B cell (primary cell): Measurements from ENCODE around the gene KIFBP. TPM values are rescaled to one million over a fixed set of nuclear protein-coding genes. Genes with fewer than 3 reads are reported as not detected.

ENCODE experiments used
- ATAC-seq: fragments of 200-7000 bp; cut with Tn5 transposase; one replicate; pipeline ENCODE4 v1.10.0; 2021; ENCODE audit warnings: low read depth, mild to moderate bottlenecking, moderate number of reproducible peaks, moderate library complexity
- CTCF ChIA-PET: fragments of 350-600 bp; sonication (Branson Sonifier 250); formaldehyde crosslinking; loops from one replicate; lab custom pipeline; 2021; ENCODE audit warnings: antibody characterized with exemption, inconsistent platforms; lab: Charles Lee
- POLR2A ChIA-PET: fragments of 350-600 bp; sonication (Branson Sonifier 250); formaldehyde crosslinking; loops from one replicate; lab custom pipeline; 2021; ENCODE audit warnings: antibody characterized with exemption; lab: Charles Lee
- DNase-seq: peaks from one replicate; pipeline ENCODE4 v3.0.0; 2013
- H2AFZ ChIP-seq: 2 replicates; pipeline ENCODE4 v1.6.1; 2012; ENCODE audit warnings: mild to moderate bottlenecking, low read depth, low read length; ENCODE audit not compliant: insufficient read depth, poor library complexity, severe bottlenecking
- H3K27ac ChIP-seq, 2 donors: 1 replicate in 1 of 2; 2 replicates in 1 of 2; pipeline ENCODE4 v1.5.1; 2012 to 2013; ENCODE audit warnings: low read length in 2 of 2, mild to moderate bottlenecking in 2 of 2, moderate library complexity in 1 of 2
- H3K27me3 ChIP-seq, 4 experiments: fragments of 200-600 bp in 1 of 4; sonication (generic) in 1 of 4; replicated peaks in 1 of 4; 1 replicate in 2 of 4; 2 replicates in 2 of 4; pipeline versions ENCODE4 v1.6.1 to v1.7.0; 2013 to 2016; ENCODE audit warnings: low read length in 3 of 4, mild to moderate bottlenecking in 2 of 4, mixed read lengths in 1 of 4, moderate library complexity in 1 of 4; ENCODE audit not compliant: insufficient read depth in 4 of 4, control insufficient read depth in 3 of 4; ENCODE audit errors: control extremely low read depth in 1 of 4
- H3K36me3 ChIP-seq, 2 experiments: replicated peaks in 1 of 2; 1 replicate in 1 of 2; 2 replicates in 1 of 2; pipeline versions ENCODE4 v1.6.1 to v1.7.1; 2013; ENCODE audit warnings: low read length in 1 of 2; ENCODE audit not compliant: insufficient read depth in 2 of 2, control insufficient read depth in 1 of 2; ENCODE audit errors: control extremely low read depth in 1 of 2, extremely low read depth in 1 of 2
- H3K4me1 ChIP-seq, 2 donors: fragments of 200-600 bp in 1 of 2; sonication (generic) in 1 of 2; 1 replicate in 1 of 2; 2 replicates in 1 of 2; pipeline versions ENCODE4 v1.5.1 to v1.6.1; 2013 to 2017; ENCODE audit warnings: low read length in 2 of 2; ENCODE audit not compliant: control insufficient read depth in 2 of 2, insufficient read depth in 2 of 2
- H3K4me2 ChIP-seq: replicated peaks from 2 replicates; pipeline ENCODE3; 2012; ENCODE audit warnings: mild to moderate bottlenecking, low read depth, low read length; ENCODE audit not compliant: poor library complexity, severe bottlenecking
- H3K4me3 ChIP-seq, 5 experiments: fragments of 200-600 bp in 1 of 5; sonication (generic) in 1 of 5; 1 replicate in 3 of 5; 2 replicates in 2 of 5; pipeline versions ENCODE4 v1.5.1 to v1.7.0; 2011 to 2016; ENCODE audit warnings: low read length in 4 of 5, mild to moderate bottlenecking in 4 of 5, low read depth in 2 of 5, control low read depth in 1 of 5, moderate library complexity in 1 of 5; ENCODE audit not compliant: insufficient read depth in 1 of 5; ENCODE audit errors: control extremely low read depth in 1 of 5, extremely low read depth in 1 of 5
- H3K79me2 ChIP-seq: fragments of 200-600 bp; sonication (generic); one replicate; pipeline ENCODE4 v1.6.0; 2016; ENCODE audit warnings: low read length; ENCODE audit not compliant: control insufficient read depth, insufficient read depth
- H3K9ac ChIP-seq: fragments of 200-600 bp; sonication (generic); 2 replicates; pipeline ENCODE4 v1.6.1; 2017; ENCODE audit warnings: mild to moderate bottlenecking, low read length, moderate library complexity
- H3K9me3 ChIP-seq, 3 donors: one replicate each; pipeline versions ENCODE4 v1.6.1 to v1.7.1; 2013; ENCODE audit warnings: low read length in 2 of 3; ENCODE audit not compliant: control insufficient read depth in 2 of 3, insufficient read depth in 1 of 3; ENCODE audit errors: control extremely low read depth in 1 of 3
- H4K20me1 ChIP-seq: 2 replicates; pipeline ENCODE4 v1.6.0; 2012; ENCODE audit warnings: mild to moderate bottlenecking, low read length; ENCODE audit not compliant: insufficient read depth, control insufficient read depth, poor library complexity, severe bottlenecking
- H3K27ac Mint-ChIP-seq: one replicate; pipeline ENCODE4 v1.8.0; 2021; ENCODE audit warnings: mixed read lengths
- H3K27me3 Mint-ChIP-seq: one replicate; pipeline ENCODE4 v1.8.0; 2021; ENCODE audit warnings: mixed read lengths
- H3K4me1 Mint-ChIP-seq: one replicate; pipeline ENCODE4 v1.8.0; 2021; ENCODE audit warnings: mixed read lengths
- H3K4me3 Mint-ChIP-seq: one replicate; pipeline ENCODE4 v1.8.0; 2021; ENCODE audit warnings: mixed read lengths
- H3K9me3 Mint-ChIP-seq: one replicate; pipeline ENCODE4 v1.8.0; 2022; ENCODE audit warnings: mixed read lengths; ENCODE audit not compliant: insufficient read depth
- CTCF ChIP-seq: fragments of 200-600 bp; IDR thresholded peaks from one replicate; pipeline ENCODE4 v1.8.0; 2022; ENCODE audit warnings: antibody characterized with exemption, mild to moderate bottlenecking
- EZH2 ChIP-seq: IDR thresholded peaks from 2 replicates; pipeline ENCODE4 v1.6.1; 2012; ENCODE audit warnings: borderline replicate concordance, low read depth, mild to moderate bottlenecking, moderate library complexity, low read length; ENCODE audit not compliant: insufficient read depth, poor library complexity, severe bottlenecking
- WGBS: methylation state at CpG from one replicate; pipeline ENCODE4 v1.1.5; 2013; ENCODE audit warnings: missing lambda C conversion rate; ENCODE audit not compliant: insufficient coverage; 5-methylcytosine and 5-hydroxymethylcytosine counted together
- intact Hi-C: fragments of 100-400 bp; cut with micrococcal nuclease; formaldehyde crosslinking; loops from one replicate; pipeline ENCODE4 v1.10.0; 2022
- polyA plus RNA-seq: library from polyadenylated mRNA; depleted of rRNA; stranded (reverse); fragments of >200 nt; gene quantifications from 2 replicates; pipeline ENCODE4 v1.2.3, GENCODE V29; 2012
- total RNA-seq, 2 donors: library from RNA; stranded (reverse); fragments of 120-200 nt in 1 of 2; gene quantifications; 1 replicate in 1 of 2; 2 replicates in 1 of 2; pipeline versions ENCODE4 v1.2.3 to v1.2.4, GENCODE V29; 2013 to 2022

KIFBP gene
- total and polyA plus RNA-seq, 2 donors (not counting 1 experiment from before 2014, with no cell fraction given): 5.2 to 13.5 TPM

DNA sequence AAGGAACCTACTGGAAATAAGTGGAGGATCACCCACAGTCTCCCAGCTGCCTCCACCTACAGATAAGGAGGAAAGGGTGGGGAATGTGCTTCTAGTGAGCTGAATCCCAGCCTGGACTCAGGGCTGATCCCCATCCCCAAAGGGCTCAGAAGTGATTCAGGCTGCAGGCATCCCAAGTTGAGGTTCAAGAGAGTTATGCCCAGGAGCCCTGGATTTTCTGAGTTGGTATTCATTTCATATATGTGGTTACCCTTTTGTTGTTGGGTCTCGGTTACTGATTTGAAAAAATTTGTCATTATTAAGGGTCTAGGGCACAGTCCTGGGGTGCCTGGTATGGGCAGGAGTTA, 69.3 kb downstream of the KIFBP start:
- CTCF ChIA-PET: no interaction called here
- no peak for DNase-seq
- peaks cover 23% of the 10 kb centered on the region for H3K4me1 Mint-ChIP-seq
- peak overlapping the region in 1 of 5 experiments; percentile 5 for H3K4me3 ChIP-seq
- H3K4me1 ChIP-seq: peaks cover 6 to 19% of the 10 kb centered on the region in 2 donors
- no peaks in the 10 kb centered on the region for H3K27me3 Mint-ChIP-seq
- POLR2A ChIA-PET: no interaction called here
- no peak overlapping the region for H3K27ac ChIP-seq
- ATAC-seq: no peak
- no peaks in the 10 kb centered on the region for H3K27me3 ChIP-seq
- H3K79me2 ChIP-seq: no peaks in the 10 kb centered on the region
- H3K4me2 ChIP-seq: no peak overlapping the region
- H3K9me3 Mint-ChIP-seq: no peaks in the 10 kb centered on the region
- no peak for TF ChIP-seq CTCF
- TF ChIP-seq EZH2: no peak
- H3K9ac ChIP-seq: no peak overlapping the region
- H4K20me1 ChIP-seq: no peaks in the 10 kb centered on the region
- WGBS: 0% methylated on average over 1 of the region's 1 CpG
- H3K27ac Mint-ChIP-seq: no peak overlapping the region
- no peak overlapping the region for H3K4me3 Mint-ChIP-seq
- intact Hi-C loops: no loop called here
- peak overlapping the region; percentile 27 for H2AFZ ChIP-seq
- H3K36me3 ChIP-seq: no peaks in the 10 kb centered on the region
- no peaks in the 10 kb centered on the region for H3K9me3 ChIP-seq

DNA sequence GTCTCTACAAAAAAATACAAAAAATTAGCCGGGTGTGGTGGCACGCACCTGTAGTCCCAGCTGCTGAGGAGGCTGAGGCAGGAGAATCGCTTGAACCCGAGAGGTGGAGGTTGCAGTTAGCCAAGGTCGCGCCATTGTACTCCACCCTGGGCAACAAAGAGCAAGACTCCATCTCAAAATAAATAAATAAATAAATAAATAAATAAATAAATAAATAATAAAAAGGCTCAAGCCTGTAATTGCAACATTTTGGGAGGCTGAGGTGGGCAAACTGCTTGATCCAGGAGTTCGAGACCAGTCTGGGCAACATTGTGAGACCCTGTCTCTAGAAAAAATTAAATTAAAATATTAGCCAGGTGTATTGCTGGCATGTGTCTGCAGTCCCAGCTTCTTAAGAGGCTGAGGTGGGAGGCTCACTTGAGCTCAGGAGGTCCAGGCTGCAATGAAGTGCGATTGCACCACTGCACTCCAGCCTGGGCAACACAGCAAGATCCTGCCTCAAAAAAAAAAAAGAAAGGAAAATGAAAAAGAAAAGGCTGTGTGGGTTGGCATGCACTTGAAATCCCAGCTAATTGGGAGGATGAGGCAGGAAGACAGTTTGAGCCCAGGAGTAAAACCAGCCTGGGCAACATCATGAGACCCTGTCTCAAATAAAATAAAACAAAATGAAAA, 71.7 kb downstream of the KIFBP start:
- DNase-seq: no peak
- Histone ChIP-seq H3K4me1 (peaks cover 6 to 19% of the 10 kb centered on the region in 2 donors), H3K4me2 (no peak overlapping the region), H3K27me3 (no peaks in the 10 kb centered on the region), H3K9ac (no peak overlapping the region), H3K9me3 (no peaks in the 10 kb centered on the region), H3K27ac (no peak overlapping the region), H4K20me1 (no peaks in the 10 kb centered on the region), H3K79me2 (no peaks in the 10 kb centered on the region), H3K4me3 (no peak overlapping the region), H3K36me3 (no peaks in the 10 kb centered on the region), H2AFZ (no peak overlapping the region)
- ATAC-seq: no peak
- ChIA-PET CTCF (interaction anchor here (0.6 kb wide), 1 partner anchor 479 kb away, joined by 4 read pairs; no protein-coding TSS in a partner anchor), POLR2A (interaction anchor here (0.7 kb wide), 1 partner anchor 41 kb away, joined by 4 read pairs; no protein-coding TSS in a partner anchor)
- Mint-ChIP-seq H3K4me3 (no peak overlapping the region), H3K27ac (no peak overlapping the region), H3K4me1 (peaks cover 23% of the 10 kb centered on the region), H3K27me3 (no peaks in the 10 kb centered on the region), H3K9me3 (no peaks in the 10 kb centered on the region)
- intact Hi-C loops: no loop called here
- TF ChIP-seq CTCF: no peak
- TF ChIP-seq EZH2: no peak
- WGBS: 100% methylated on average over 1 of the region's 8 CpGs
